ENCODE data around the gene RACGAP1. TPM values are rescaled to one million over a fixed set of nuclear protein-coding genes. Genes with fewer than 3 reads are reported as not detected.

Gene RACGAP1
- total and polyA plus RNA-seq, 2 of the 8 experiments (the other 6 are each of a cell fraction or from before 2014, with no cell fraction given): 18.0 to 66.3 TPM

DNA sequence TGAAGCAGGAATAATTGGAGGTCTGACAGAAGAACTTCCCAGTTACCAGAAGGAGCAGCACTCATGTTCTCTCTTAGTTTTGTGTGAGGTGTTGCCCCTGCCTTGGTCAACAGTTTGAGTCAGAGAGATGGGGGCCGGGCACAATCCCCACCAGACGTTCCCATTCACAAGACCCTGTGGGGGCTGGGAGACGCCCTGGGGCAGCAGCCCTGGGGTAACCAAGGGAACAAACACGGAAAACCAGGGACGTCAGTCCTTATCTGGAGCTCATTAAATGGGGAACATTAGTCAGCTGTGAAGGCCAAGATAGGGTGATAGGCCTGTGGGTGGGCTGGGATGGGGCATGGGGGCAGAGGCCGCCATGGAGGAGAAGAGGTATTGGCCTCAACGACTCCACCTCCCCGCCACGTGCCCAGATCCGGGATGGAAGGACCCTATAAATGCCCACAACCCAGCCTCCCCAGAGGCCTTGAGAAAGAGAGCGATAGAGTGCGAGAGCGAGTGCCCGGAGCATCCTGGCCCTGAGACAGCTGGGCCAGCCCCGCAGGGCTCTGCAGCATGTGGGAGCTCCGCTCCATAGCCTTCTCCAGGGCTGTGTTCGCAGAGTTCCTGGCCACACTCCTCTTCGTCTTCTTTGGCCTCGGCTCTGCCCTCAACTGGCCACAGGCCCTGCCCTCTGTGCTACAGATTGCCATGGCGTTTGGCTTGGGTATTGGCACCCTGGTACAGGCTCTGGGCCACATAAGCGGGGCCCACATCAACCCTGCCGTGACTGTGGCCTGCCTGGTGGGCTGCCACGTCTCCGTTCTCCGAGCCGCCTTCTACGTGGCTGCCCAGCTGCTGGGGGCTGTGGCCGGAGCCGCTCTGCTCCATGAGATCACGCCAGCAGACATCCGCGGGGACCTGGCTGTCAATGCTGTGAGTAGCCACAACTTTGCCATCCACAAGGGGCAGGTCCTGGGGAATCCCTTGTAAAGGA lies 74.7 kb downstream of the RACGAP1 start, which contains the start of gene AQP2 (continued):
- TF ChIP-seq CHD1 (IDR thresholded peaks at IDR 0.05; ENCODE audit: low read depth, low read length): no peak
- TF ChIP-seq POLR2AphosphoS5 (IDR thresholded peaks at IDR 0.05; ENCODE audit: low read depth, low read length): no peak
